ENCODE results near the gene ELOVL6. TPM values are rescaled to one million over a fixed set of nuclear protein-coding genes. Genes with fewer than 3 reads are reported as not detected.
A peak's percentile ranks its signal among the peaks of the same experiment; 100 is the strongest.

Gene ELOVL6
- total RNA-seq, 2 donors from 2014 or later, result 43.5 to 44.8 TPM

GRCh38 chr4:110183643-110184042, 14.8 kb downstream of the ELOVL6 start:
- H3K27me3 Mint-ChIP-seq (ENCODE audit: insufficient read depth), result no peaks in the 10 kb centered on the region
- H3K9me3 Mint-ChIP-seq, result no peaks in the 10 kb centered on the region
- Histone ChIP-seq H3K4me1 (ENCODE audit: control insufficient read depth, insufficient read depth, low read length) (peaks cover 20% of the 10 kb centered on the region), H3K27ac (ENCODE audit: low read depth, low read length) (no peak overlapping the region), H3K9me3 (ENCODE audit: control insufficient read depth, low read length) (no peaks in the 10 kb centered on the region), H3K4me3 (ENCODE audit: low read length) (peak overlapping the region; percentile 15), H3K27me3 (ENCODE audit: control insufficient read depth, insufficient read depth, low read length, poor library complexity, severe bottlenecking) (no peaks in the 10 kb centered on the region), H3K9ac (ENCODE audit: extremely low read depth, low read length, poor library complexity, severe bottlenecking) (no peak overlapping the region), H3K36me3 (ENCODE audit: control insufficient read depth, insufficient read depth, low read length) (peaks cover 4% of the 10 kb centered on the region)
- H3K4me3 Mint-ChIP-seq, result no peak overlapping the region
- peaks cover 23% of the 10 kb centered on the region for H3K36me3 Mint-ChIP-seq (ENCODE audit: low read depth)
- 36 to 40% methylated on average over 1 to 4 of the region's 5 CpGs for WGBS, 2 experiments (ENCODE audit: insufficient coverage in 1 of 2, insufficient read length in 1 of 2)
- no peak for DNase-seq
- peak overlapping the region; percentile 13 for H3K27ac Mint-ChIP-seq
- H3K4me1 Mint-ChIP-seq, result peaks cover 32% of the 10 kb centered on the region
- no peak for TF ChIP-seq CTCF (conservative IDR thresholded peaks at IDR 0.05)

- H3K4me3 Mint-ChIP-seq, result no peak overlapping the region
- H3K4me3 ChIP-seq (ENCODE audit: low read length), result peak overlapping the region; percentile 15
- peaks cover 32% of the 10 kb centered on the region for H3K4me1 Mint-ChIP-seq
- H3K36me3 Mint-ChIP-seq (ENCODE audit: low read depth), result peaks cover 29% of the 10 kb centered on the region
- 88 to 95% methylated on average over 5 of the region's 5 CpGs for WGBS, 2 experiments (ENCODE audit: insufficient coverage in 1 of 2, insufficient read length in 1 of 2)
- peaks cover 10% of the 10 kb centered on the region for H3K36me3 ChIP-seq (ENCODE audit: control insufficient read depth, insufficient read depth, low read length)
- H3K9me3 ChIP-seq (ENCODE audit: control insufficient read depth, low read length), result no peaks in the 10 kb centered on the region
- no peak overlapping the region for H3K27ac ChIP-seq (ENCODE audit: low read depth, low read length)
- H3K27me3 ChIP-seq (ENCODE audit: control insufficient read depth, insufficient read depth, low read length, poor library complexity, severe bottlenecking), result no peaks in the 10 kb centered on the region
- H3K9me3 Mint-ChIP-seq, result no peaks in the 10 kb centered on the region
- peak overlapping the region; percentile 13 for H3K27ac Mint-ChIP-seq
- TF ChIP-seq CTCF (conservative IDR thresholded peaks at IDR 0.05), result no peak
- H3K9ac ChIP-seq (ENCODE audit: extremely low read depth, low read length, poor library complexity, severe bottlenecking), result no peak overlapping the region
- no peak for DNase-seq
- H3K4me1 ChIP-seq (ENCODE audit: control insufficient read depth, insufficient read depth, low read length), result peaks cover 20% of the 10 kb centered on the region
- no peaks in the 10 kb centered on the region for H3K27me3 Mint-ChIP-seq (ENCODE audit: insufficient read depth)
Observed at GRCh38 chr4:110183058-110183457, 15.4 kb downstream of the ELOVL6 start.

GRCh38 chr4:110181890-110182289, 16.5 kb downstream of the ELOVL6 start:
- H3K27me3 ChIP-seq (ENCODE audit: control insufficient read depth, insufficient read depth, low read length, poor library complexity, severe bottlenecking), result no peaks in the 10 kb centered on the region
- TF ChIP-seq CTCF (conservative IDR thresholded peaks at IDR 0.05), result no peak
- H3K27ac Mint-ChIP-seq, result peak overlapping the region; percentile 33
- H3K4me1 ChIP-seq (ENCODE audit: control insufficient read depth, insufficient read depth, low read length), result peaks cover 20% of the 10 kb centered on the region
- H3K27ac ChIP-seq (ENCODE audit: low read depth, low read length), result no peak overlapping the region
- H3K4me3 Mint-ChIP-seq, result no peak overlapping the region
- no peak overlapping the region for H3K4me3 ChIP-seq (ENCODE audit: low read length)
- no peak overlapping the region for H3K9ac ChIP-seq (ENCODE audit: extremely low read depth, low read length, poor library complexity, severe bottlenecking)
- no peaks in the 10 kb centered on the region for H3K27me3 Mint-ChIP-seq (ENCODE audit: insufficient read depth)
- DNase-seq, result no peak
- H3K4me1 Mint-ChIP-seq, result peaks cover 32% of the 10 kb centered on the region
- H3K36me3 ChIP-seq (ENCODE audit: control insufficient read depth, insufficient read depth, low read length), result peaks cover 20% of the 10 kb centered on the region
- H3K9me3 ChIP-seq (ENCODE audit: control insufficient read depth, low read length), result no peaks in the 10 kb centered on the region
- H3K9me3 Mint-ChIP-seq, result peaks cover 2% of the 10 kb centered on the region
- WGBS, 2 experiments (ENCODE audit: insufficient coverage in 1 of 2, insufficient read length in 1 of 2), result 92 to 100% methylated on average over 1 to 3 of the region's 3 CpGs
- peaks cover 39% of the 10 kb centered on the region for H3K36me3 Mint-ChIP-seq (ENCODE audit: low read depth)
